ENCODE data around the gene OR4D2. TPM values are rescaled to one million over a fixed set of nuclear protein-coding genes. Genes with fewer than 3 reads are reported as not detected.

Gene OR4D2
- total and polyA plus RNA-seq, 2 of the 8 experiments (the other 6 are each of a cell fraction or from before 2014, with no cell fraction given), result not detected

DNA sequence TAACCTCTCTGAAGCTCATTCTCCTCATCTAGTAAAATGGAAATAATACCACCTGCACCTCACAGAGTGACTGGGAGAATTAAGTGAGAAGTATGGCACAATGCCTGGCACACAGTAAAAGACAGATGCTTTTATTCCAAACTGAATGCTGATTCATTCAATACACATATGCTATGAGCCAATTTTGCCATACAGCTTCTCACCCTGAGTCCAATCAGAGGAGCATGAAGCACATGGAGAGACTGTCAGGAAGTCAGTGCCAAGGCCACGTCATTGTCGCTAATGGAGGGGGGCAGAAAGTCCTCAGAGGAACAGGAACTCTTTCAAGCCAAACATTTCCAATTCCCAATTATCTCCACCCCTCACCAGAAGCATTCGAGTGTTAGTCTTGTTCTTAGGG, 40.7 kb downstream of the OR4D2 start (continued):
- TF ChIP-seq, protein P1, sequence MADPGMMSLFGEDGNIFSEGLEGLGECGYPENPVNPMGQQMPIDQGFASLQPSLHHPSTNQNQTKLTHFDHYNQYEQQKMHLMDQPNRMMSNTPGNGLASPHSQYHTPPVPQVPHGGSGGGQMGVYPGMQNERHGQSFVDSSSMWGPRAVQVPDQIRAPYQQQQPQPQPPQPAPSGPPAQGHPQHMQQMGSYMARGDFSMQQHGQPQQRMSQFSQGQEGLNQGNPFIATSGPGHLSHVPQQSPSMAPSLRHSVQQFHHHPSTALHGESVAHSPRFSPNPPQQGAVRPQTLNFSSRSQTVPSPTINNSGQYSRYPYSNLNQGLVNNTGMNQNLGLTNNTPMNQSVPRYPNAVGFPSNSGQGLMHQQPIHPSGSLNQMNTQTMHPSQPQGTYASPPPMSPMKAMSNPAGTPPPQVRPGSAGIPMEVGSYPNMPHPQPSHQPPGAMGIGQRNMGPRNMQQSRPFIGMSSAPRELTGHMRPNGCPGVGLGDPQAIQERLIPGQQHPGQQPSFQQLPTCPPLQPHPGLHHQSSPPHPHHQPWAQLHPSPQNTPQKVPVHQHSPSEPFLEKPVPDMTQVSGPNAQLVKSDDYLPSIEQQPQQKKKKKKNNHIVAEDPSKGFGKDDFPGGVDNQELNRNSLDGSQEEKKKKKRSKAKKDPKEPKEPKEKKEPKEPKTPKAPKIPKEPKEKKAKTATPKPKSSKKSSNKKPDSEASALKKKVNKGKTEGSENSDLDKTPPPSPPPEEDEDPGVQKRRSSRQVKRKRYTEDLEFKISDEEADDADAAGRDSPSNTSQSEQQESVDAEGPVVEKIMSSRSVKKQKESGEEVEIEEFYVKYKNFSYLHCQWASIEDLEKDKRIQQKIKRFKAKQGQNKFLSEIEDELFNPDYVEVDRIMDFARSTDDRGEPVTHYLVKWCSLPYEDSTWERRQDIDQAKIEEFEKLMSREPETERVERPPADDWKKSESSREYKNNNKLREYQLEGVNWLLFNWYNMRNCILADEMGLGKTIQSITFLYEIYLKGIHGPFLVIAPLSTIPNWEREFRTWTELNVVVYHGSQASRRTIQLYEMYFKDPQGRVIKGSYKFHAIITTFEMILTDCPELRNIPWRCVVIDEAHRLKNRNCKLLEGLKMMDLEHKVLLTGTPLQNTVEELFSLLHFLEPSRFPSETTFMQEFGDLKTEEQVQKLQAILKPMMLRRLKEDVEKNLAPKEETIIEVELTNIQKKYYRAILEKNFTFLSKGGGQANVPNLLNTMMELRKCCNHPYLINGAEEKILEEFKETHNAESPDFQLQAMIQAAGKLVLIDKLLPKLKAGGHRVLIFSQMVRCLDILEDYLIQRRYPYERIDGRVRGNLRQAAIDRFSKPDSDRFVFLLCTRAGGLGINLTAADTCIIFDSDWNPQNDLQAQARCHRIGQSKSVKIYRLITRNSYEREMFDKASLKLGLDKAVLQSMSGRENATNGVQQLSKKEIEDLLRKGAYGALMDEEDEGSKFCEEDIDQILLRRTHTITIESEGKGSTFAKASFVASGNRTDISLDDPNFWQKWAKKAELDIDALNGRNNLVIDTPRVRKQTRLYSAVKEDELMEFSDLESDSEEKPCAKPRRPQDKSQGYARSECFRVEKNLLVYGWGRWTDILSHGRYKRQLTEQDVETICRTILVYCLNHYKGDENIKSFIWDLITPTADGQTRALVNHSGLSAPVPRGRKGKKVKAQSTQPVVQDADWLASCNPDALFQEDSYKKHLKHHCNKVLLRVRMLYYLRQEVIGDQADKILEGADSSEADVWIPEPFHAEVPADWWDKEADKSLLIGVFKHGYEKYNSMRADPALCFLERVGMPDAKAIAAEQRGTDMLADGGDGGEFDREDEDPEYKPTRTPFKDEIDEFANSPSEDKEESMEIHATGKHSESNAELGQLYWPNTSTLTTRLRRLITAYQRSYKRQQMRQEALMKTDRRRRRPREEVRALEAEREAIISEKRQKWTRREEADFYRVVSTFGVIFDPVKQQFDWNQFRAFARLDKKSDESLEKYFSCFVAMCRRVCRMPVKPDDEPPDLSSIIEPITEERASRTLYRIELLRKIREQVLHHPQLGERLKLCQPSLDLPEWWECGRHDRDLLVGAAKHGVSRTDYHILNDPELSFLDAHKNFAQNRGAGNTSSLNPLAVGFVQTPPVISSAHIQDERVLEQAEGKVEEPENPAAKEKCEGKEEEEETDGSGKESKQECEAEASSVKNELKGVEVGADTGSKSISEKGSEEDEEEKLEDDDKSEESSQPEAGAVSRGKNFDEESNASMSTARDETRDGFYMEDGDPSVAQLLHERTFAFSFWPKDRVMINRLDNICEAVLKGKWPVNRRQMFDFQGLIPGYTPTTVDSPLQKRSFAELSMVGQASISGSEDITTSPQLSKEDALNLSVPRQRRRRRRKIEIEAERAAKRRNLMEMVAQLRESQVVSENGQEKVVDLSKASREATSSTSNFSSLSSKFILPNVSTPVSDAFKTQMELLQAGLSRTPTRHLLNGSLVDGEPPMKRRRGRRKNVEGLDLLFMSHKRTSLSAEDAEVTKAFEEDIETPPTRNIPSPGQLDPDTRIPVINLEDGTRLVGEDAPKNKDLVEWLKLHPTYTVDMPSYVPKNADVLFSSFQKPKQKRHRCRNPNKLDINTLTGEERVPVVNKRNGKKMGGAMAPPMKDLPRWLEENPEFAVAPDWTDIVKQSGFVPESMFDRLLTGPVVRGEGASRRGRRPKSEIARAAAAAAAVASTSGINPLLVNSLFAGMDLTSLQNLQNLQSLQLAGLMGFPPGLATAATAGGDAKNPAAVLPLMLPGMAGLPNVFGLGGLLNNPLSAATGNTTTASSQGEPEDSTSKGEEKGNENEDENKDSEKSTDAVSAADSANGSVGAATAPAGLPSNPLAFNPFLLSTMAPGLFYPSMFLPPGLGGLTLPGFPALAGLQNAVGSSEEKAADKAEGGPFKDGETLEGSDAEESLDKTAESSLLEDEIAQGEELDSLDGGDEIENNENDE (IDR thresholded peaks at IDR 0.05; ENCODE audit: insufficient replicate concordance, low read length), result no peak
- TF ChIP-seq HDAC6 (IDR thresholded peaks at IDR 0.05; ENCODE audit: low read depth, low read length), result no peak
- TF ChIP-seq SIRT6 (IDR thresholded peaks at IDR 0.05; ENCODE audit: low read length), result no peak
- TF ChIP-seq SAP30 (IDR thresholded peaks at IDR 0.05; ENCODE audit: insufficient read depth, insufficient replicate concordance, low read length), result no peak
- no peak for TF ChIP-seq TAF7 (optimal IDR thresholded peaks at IDR 0.05; ENCODE audit: borderline replicate concordance, low read depth, low read length)
- TF ChIP-seq JUN (IDR thresholded peaks at IDR 0.05; ENCODE audit: low read depth, low read length), result no peak
- TF ChIP-seq, protein P2, sequence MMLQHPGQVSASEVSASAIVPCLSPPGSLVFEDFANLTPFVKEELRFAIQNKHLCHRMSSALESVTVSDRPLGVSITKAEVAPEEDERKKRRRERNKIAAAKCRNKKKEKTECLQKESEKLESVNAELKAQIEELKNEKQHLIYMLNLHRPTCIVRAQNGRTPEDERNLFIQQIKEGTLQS (IDR thresholded peaks at IDR 0.05; ENCODE audit: insufficient read depth, low read depth, low read length), result no peak
- TF ChIP-seq, protein P3, sequence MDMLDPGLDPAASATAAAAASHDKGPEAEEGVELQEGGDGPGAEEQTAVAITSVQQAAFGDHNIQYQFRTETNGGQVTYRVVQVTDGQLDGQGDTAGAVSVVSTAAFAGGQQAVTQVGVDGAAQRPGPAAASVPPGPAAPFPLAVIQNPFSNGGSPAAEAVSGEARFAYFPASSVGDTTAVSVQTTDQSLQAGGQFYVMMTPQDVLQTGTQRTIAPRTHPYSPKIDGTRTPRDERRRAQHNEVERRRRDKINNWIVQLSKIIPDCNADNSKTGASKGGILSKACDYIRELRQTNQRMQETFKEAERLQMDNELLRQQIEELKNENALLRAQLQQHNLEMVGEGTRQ (IDR thresholded peaks at IDR 0.05; ENCODE audit: low read length), result no peak
- TF ChIP-seq ZNF274 (IDR thresholded peaks at IDR 0.05; ENCODE audit: borderline replicate concordance, extremely low read depth, low read length), result no peak
